Keratinocyte (primary cell): ENCODE measurements around the gene MS4A4A. TPM values are rescaled to one million over a fixed set of nuclear protein-coding genes. Genes with fewer than 3 reads are reported as not detected.

Source experiments
- DNase-seq: peaks from one replicate; pipeline ENCODE4 v3.0.0-alpha.2; 2011; ENCODE audit warnings: low read depth, missing footprints, low spot score
- FAIRE-seq: peaks from 2 replicates; lab custom pipeline; 2011; peaks lifted over from hg19 to GRCh38; lab: Jason Lieb, UNC
- H2AFZ ChIP-seq: 2 replicates; pipeline ENCODE4 v1.6.0; 2012; ENCODE audit warnings: low read length, control low read depth, inconsistent platforms; ENCODE audit not compliant: control insufficient read depth
- H3K27ac ChIP-seq: 2 replicates; pipeline ENCODE4 v1.5.1; 2011; ENCODE audit warnings: low read length; ENCODE audit not compliant: control insufficient read depth, insufficient read depth
- H3K27me3 ChIP-seq: 3 replicates; pipeline ENCODE4 v1.6.0; 2011; ENCODE audit warnings: low read length; ENCODE audit not compliant: control insufficient read depth, insufficient read depth; ENCODE audit errors: extremely low read depth
- H3K36me3 ChIP-seq, 2 experiments: 2 replicates in 1 of 2; 3 replicates in 1 of 2; pipeline ENCODE4 v1.5.1; 2011; ENCODE audit warnings: low read length in 2 of 2, mild to moderate bottlenecking in 1 of 2; ENCODE audit not compliant: control insufficient read depth in 2 of 2, insufficient read depth in 2 of 2; ENCODE audit errors: extremely low read depth in 1 of 2
- H3K4me1 ChIP-seq: 3 replicates; pipeline ENCODE4 v1.5.1; 2011; ENCODE audit warnings: low read length; ENCODE audit not compliant: control insufficient read depth, insufficient read depth; ENCODE audit errors: extremely low read depth
- H3K4me2 ChIP-seq: 3 replicates; pipeline ENCODE4 v1.6.0; 2011; ENCODE audit warnings: low read depth, low read length; ENCODE audit not compliant: control insufficient read depth, insufficient read depth; ENCODE audit errors: extremely low read depth
- H3K4me3 ChIP-seq, 3 experiments: fragments of 200-600 bp in 1 of 3; sonication (generic) in 1 of 3; 2 replicates in 2 of 3; 3 replicates in 1 of 3; pipeline ENCODE4 v1.5.1; 2011 to 2016; ENCODE audit warnings: low read length in 3 of 3, mild to moderate bottlenecking in 3 of 3, control low read depth in 2 of 3, inconsistent platforms in 1 of 3, low read depth in 1 of 3, mixed read lengths in 1 of 3, mixed run types in 1 of 3, moderate library complexity in 1 of 3; ENCODE audit not compliant: control insufficient read depth in 2 of 3, insufficient read depth in 2 of 3; ENCODE audit errors: extremely low read depth in 1 of 3
- H3K79me2 ChIP-seq: 2 replicates; pipeline ENCODE4 v1.6.0; 2012; ENCODE audit warnings: low read length; ENCODE audit not compliant: control insufficient read depth, insufficient read depth
- H3K9ac ChIP-seq: 3 replicates; pipeline ENCODE4 v1.6.0; 2011; ENCODE audit warnings: low read length; ENCODE audit not compliant: control insufficient read depth, insufficient read depth; ENCODE audit errors: extremely low read depth
- H3K9me1 ChIP-seq: 3 replicates; pipeline ENCODE4 v1.6.0; 2011; ENCODE audit warnings: low read length; ENCODE audit not compliant: control insufficient read depth, insufficient read depth; ENCODE audit errors: extremely low read depth
- H3K9me3 ChIP-seq: 2 replicates; pipeline ENCODE4 v1.5.1; 2012; ENCODE audit warnings: low read depth, low read length; ENCODE audit not compliant: control insufficient read depth
- H4K20me1 ChIP-seq: 3 replicates; pipeline ENCODE4 v1.6.0; 2011; ENCODE audit warnings: low read length; ENCODE audit not compliant: control insufficient read depth, insufficient read depth; ENCODE audit errors: extremely low read depth
- EZH2 ChIP-seq: IDR thresholded peaks from one replicate; pipeline ENCODE4 v1.6.1; 2012; ENCODE audit warnings: inconsistent platforms, mild to moderate bottlenecking, low read length, moderate library complexity
- dilution Hi-C: fragments of 300-500 bp; cut with MboI; formaldehyde crosslinking; loops from one replicate; pipeline ENCODE4 v1.7.0; 2020; ENCODE audit warnings: low sequenced_read_pairs; ENCODE audit not compliant: extremely low pct_ligation_motif_present
- polyA plus RNA-seq, 5 experiments: library from polyadenylated mRNA; depleted of rRNA in 3 of 5; stranded (reverse) in 3 of 5; stranded (forward) in 1 of 5; unstranded in 1 of 5; fragments of >200 nt; gene quantifications; 1 replicate in 1 of 5; 2 replicates in 3 of 5; 3 replicates in 1 of 5; pipeline versions ENCODE4 v1.2.1 to v1.2.3, GENCODE V29; 2011 to 2012; ENCODE audit warnings: missing spikeins in 2 of 5, low read depth in 1 of 5, low replicate concordance in 1 of 5
- TF ChIP-seq, protein P1 (sequence below), 3 experiments: IDR thresholded peaks in 1 of 3; conservative IDR thresholded peaks in 1 of 3; optimal IDR thresholded peaks in 1 of 3; 2 replicates in 2 of 3; 3 replicates in 1 of 3; pipeline versions ENCODE3 to v1.5.1; 2011; ENCODE audit warnings: low read length in 3 of 3, mild to moderate bottlenecking in 3 of 3, moderate library complexity in 2 of 3, control low read depth in 1 of 3, inconsistent platforms in 1 of 3; ENCODE audit not compliant: insufficient read depth in 2 of 3; ENCODE audit errors: extremely low read depth in 1 of 3

The MS4A4A gene
- polyA plus RNA-seq, 1 donor (not counting 4 experiments of a cell fraction or from before 2014, with no cell fraction given), result not detected

DNA sequence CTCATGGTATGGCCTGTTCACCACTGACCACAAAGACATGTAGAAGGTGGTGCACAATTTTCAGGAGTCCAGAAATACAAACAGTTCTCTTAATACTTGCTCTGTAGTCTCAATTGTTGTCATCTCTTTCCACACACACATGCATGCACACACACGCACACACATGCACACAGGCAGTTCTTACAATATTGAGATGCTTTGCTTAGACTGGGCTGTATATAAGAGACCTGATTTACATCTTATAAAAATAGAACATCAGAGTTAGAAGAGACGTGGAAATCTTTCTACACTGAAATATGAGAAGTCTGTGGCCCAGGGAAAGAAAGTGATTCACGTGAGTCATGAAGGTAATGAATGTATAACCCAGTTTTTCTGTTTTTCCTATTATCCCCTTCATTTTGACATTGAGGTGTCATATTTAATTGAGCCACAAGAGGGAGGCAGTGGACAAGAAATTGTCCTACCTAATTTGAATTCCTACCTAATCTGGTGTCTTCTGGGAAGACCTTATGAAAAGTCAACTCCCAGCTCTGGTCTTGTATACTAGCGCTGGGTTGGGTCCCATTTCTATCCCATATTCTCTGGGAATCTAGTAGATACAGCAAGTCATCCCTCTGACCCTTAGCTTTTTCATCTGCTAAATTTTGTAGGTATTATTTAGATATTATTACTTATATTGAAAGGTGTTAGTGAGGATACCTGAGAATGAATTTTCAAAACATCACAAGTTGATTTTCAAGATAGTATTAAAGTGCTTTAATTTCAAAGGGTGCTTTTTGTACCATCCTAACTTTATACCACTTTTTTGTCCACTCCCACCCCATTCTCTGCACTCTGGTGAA lies 14.9 kb upstream of the MS4A4A start:
- dilution Hi-C loops, result no loop called here

DNA sequence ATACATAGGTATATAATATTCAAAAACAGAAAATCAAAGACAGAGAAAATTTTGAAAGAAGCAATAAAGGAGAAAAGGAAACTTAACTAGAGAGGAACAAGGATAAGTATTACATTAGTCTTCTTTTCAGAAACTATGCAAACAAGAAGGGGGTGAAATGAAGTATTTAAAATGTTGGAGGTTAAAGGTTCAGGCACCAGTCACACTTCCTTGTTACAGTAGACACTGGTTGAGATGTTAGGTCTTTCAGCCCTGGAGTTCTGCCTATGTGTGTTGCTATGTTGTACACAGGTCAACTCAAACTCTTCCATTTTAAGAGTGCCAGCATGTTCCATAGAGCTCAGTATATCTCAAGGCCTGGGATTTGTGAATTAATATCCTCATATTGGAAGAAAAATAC lies 6.0 kb upstream of the MS4A4A start:
- no peak for FAIRE-seq

More for the DNA sequence above, 14.9 kb upstream of the MS4A4A start:
- no peak overlapping the region for H2AFZ ChIP-seq
- H4K20me1 ChIP-seq, result no peaks in the 10 kb centered on the region
- no peaks in the 10 kb centered on the region for H3K9me3 ChIP-seq
- no peak overlapping the region for H3K4me2 ChIP-seq
- H3K79me2 ChIP-seq, result no peaks in the 10 kb centered on the region
- H3K4me1 ChIP-seq, result no peaks in the 10 kb centered on the region
- FAIRE-seq (peak; percentile 36), DNase-seq (no peak)
- H3K36me3 ChIP-seq, result no peaks in the 10 kb centered on the region
- no peak overlapping the region for H3K27ac ChIP-seq
- H3K4me3 ChIP-seq, result no peak overlapping the region
- no peak overlapping the region for H3K9ac ChIP-seq
- TF ChIP-seq, protein P1, sequence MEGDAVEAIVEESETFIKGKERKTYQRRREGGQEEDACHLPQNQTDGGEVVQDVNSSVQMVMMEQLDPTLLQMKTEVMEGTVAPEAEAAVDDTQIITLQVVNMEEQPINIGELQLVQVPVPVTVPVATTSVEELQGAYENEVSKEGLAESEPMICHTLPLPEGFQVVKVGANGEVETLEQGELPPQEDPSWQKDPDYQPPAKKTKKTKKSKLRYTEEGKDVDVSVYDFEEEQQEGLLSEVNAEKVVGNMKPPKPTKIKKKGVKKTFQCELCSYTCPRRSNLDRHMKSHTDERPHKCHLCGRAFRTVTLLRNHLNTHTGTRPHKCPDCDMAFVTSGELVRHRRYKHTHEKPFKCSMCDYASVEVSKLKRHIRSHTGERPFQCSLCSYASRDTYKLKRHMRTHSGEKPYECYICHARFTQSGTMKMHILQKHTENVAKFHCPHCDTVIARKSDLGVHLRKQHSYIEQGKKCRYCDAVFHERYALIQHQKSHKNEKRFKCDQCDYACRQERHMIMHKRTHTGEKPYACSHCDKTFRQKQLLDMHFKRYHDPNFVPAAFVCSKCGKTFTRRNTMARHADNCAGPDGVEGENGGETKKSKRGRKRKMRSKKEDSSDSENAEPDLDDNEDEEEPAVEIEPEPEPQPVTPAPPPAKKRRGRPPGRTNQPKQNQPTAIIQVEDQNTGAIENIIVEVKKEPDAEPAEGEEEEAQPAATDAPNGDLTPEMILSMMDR (optimal IDR thresholded peaks at IDR 0.05 in 1 of 3, IDR thresholded peaks at IDR 0.05 in 1 of 3, conservative IDR thresholded peaks at IDR 0.05 in 1 of 3; ENCODE audit: extremely low read depth in 1 of 3, insufficient read depth in 2 of 3, low read length in 3 of 3), result peak in 2 of 3 experiments; percentile 35 to 53
- TF ChIP-seq EZH2, result no peak
- no peaks in the 10 kb centered on the region for H3K27me3 ChIP-seq
- H3K9me1 ChIP-seq, result no peaks in the 10 kb centered on the region

More for the DNA sequence above, 6.0 kb upstream of the MS4A4A start:
- no peaks in the 10 kb centered on the region for H3K4me1 ChIP-seq
- H3K4me3 ChIP-seq, result no peak overlapping the region
- no peaks in the 10 kb centered on the region for H3K27me3 ChIP-seq
- H3K27ac ChIP-seq, result no peak overlapping the region
- no peaks in the 10 kb centered on the region for H3K9me1 ChIP-seq
- no peaks in the 10 kb centered on the region for H4K20me1 ChIP-seq
- DNase-seq, result no peak
- TF ChIP-seq, protein P1 (optimal IDR thresholded peaks at IDR 0.05 in 1 of 3, IDR thresholded peaks at IDR 0.05 in 1 of 3, conservative IDR thresholded peaks at IDR 0.05 in 1 of 3; ENCODE audit: extremely low read depth in 1 of 3, insufficient read depth in 2 of 3, low read length in 3 of 3), result no peak
- TF ChIP-seq EZH2, result no peak
- H3K9ac ChIP-seq, result no peak overlapping the region
- no peak overlapping the region for H2AFZ ChIP-seq
- H3K36me3 ChIP-seq, result no peaks in the 10 kb centered on the region
- dilution Hi-C loops, result no loop called here
- H3K79me2 ChIP-seq, result no peaks in the 10 kb centered on the region
- H3K9me3 ChIP-seq, result no peaks in the 10 kb centered on the region
- no peak overlapping the region for H3K4me2 ChIP-seq
